NCI-H1436 (cell line): ENCODE measurements around the gene SLC2A13.
A peak's percentile ranks its signal among the peaks of the same experiment; 100 is the strongest.
"Not testable (repeated sequence)": the region's sequence is repeated elsewhere in the genome, so short reads cannot be mapped to it uniquely, and the experiment has no call there.

Source experiments
- DNase-seq: peaks from one replicate; lab custom pipeline; 2025; lab: John Stamatoyannopoulos, UW

The SLC2A13 gene

DNA sequence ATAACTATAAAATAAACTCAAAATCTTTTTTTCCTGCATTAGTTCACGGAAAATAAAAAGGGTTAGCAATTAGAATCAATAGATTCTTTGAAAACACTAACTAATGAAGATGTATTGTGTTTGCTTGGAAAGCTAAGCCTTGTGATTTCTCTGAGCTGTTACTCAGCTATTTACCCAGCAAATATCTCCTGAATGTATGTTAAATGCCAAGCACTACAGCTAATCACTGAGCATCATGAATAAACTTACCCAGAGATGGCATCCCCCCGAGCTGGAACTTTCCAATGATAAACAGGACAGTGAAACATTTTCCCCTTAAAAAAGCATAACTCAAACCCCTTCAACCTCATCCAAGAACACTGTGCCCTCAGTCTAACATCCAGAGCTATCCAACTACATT, 71.2 kb downstream of the SLC2A13 start:
- DNase-seq: no peak

DNA sequence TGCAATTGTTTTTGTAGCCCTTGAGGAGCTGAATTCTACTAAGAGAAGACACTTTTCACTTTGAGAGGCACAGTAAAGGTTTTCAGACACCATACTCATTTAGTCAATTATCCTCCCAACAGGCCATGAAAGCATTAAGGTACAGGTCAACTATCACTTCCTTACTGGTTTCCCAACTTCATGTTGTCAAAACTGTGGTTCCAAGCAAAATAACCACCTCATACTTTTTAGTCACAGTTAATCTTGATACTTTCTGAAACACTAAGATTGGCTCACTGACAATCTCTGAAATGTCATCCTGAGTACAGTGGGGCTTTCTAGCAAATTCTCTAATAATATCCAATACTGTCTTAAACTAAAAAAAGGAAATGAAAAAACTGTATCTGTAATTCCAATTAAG, 71.7 kb downstream of the SLC2A13 start:
- DNase-seq: no peak

DNA sequence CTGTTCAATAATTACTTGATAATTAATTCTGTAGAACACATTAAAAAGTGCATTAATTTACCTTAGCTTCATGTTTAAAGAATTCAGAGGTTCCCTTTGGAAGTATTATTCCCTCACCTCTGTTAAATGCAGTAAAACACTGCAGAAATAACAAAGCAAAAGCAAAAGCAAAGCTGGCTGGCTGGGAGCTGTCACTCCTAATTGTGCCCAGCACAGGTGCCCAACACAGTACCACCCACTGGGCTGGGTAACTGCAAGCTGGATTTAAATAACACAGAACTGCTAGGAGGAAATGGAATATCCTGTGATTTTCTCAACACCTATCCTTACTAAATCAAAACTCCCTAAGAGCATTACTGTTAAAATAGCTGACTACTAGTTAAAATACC, 72.6 kb downstream of the SLC2A13 start:
- DNase-seq: no peak

DNA sequence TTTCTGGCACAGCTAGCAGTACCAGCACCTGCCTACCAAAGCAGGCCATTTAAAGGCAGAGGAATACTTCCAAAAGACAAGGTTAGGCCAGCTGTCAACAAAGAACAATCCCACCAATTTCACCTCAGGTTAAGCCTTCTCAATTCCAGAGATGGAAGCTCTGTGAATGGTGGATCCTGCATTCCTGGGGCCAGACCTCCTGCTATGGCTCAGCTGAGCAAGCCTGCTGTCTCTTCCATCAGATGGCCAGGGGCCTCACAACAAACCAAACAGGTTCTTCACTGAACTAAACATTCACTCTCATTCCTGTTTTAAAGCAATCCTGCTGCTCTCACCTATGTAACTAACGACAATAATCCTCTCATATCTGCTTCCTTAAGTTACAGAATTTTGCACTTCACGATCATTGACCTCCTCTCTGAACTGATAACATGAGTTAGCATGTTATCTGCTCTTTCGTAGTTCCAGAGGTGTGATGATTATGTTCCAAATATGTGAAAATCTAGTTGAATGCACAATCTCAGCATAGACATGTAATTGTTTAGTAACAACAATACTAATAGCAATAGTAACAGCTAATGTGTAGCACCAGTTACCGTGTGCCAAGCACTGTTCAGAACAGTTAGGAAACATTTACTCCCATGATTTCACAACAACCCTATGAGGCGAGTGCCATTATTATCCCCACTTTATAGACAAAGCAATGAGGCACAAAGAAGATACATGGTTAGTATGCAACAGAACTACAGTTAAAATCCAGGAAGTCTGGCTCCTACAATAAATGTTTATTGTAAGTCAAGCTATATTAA, 73.2 kb downstream of the SLC2A13 start:
- DNase-seq: no peak

DNA sequence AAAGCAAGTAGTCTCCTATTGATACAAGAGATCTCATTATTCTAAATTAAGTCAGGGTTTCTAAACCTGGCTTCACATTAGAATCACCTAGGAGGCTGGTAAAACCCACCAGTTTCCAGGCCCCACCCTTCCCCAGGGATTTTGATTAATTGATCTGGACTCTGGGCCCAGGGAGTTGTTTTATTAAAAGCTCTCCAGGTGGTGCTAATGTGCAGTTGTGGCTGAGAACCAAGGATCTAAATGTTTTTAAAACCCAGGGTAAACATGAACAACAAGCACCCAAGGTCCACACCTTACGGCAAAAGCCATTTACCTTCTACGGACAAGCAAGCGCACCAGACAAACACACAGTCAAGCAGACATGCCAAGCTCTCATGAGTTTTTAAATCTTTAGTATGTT, 73.9 kb downstream of the SLC2A13 start:
- no peak for DNase-seq

DNA sequence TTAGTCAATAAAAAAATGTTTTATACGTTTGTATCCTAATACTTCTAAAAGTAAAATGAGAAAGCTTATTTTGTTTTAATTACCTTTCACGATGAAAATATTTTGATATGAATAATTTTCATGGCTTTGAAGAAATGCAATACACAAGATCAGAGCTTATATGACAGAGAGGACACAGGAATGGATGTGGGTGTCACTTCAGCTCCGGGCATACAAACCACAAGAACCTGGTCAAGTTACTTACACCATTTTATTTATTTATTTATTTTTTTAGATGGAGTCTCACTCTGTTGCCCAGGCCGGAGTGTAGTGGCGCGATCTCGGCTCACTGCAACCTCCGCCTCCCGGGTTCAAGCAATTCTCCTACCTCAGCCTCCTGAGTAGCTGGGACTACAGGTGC, 74.9 kb downstream of the SLC2A13 start:
- DNase-seq: not testable (repeated sequence)

DNA sequence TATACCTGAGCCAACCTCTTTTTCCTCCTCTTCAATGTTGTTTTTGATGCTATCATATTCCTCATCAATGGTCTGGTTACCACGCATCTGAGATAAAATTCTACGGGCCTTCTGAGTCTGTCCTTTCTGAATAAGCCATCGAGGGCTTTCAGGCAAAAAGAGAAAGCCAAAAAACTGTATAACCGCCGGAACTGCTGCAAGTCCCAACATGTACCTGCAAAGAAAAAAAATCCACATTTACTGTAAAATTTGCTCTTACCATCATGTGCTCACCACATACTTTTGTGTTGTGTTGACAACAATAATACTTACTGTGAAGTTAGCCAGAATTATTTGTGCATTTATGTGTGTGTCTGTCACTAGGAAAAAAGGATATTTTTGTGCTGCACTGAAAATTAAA, 77.6 kb downstream of the SLC2A13 start:
- DNase-seq: no peak

DNA sequence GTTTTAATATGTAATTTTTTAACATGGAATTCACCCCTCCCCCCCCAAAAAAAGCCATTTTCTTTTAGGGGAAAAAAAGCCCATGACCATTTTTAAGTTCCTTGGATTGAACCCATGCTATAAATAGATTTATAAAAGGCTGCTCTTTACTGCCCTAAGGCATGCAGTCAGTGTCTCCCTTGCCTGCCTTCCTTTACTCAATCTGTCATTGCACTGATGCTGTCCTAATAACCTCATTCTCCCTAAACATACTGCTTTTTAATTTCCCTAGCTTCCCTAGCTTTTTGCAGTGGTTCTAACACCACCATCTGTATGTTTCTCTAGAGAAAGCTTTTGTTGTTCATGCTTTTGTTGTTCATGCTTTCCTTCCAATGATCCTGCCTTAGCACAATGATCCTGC, 83.0 kb downstream of the SLC2A13 start:
- DNase-seq: no peak

DNA sequence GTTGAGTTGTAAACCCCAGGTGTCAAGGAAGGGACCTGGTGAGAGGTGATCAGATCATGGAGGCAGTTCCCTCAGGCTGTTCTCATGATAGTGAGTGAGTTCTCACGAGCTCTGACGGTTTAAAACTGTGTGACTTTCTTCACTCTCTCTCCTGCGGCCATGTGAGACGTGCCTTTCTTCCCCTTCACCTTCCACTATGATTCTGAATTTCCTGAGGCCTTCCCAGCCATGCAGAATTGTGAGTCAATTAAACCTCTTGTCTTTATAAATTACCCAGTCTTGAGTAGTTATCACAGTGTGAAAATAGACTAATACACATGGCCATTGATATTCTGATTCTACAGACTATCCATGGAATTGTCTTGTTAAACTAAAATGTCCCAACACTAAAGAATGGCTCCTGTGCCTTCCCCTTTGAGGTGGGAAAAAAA, 85.6 kb downstream of the SLC2A13 start:
- no peak for DNase-seq

DNA sequence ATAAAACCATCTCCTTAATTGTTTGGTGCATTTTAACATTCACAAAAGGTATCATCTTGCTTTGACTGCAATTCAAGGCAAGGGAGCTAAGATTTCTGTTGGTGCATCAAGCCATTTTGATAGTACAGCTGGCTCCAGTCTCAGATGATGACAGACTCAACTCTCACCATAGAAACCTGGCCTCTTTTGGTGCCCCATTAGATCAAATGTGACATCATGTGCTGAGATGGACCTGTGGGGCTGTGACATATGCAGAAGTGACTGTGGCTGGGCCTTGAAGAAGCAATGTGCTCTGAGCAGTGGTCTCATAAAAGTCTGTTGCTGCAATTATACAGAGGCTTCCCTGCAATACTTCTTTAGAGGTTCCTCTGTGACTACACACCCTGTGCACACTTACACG, 88.4 kb downstream of the SLC2A13 start:
- no peak for DNase-seq

DNA sequence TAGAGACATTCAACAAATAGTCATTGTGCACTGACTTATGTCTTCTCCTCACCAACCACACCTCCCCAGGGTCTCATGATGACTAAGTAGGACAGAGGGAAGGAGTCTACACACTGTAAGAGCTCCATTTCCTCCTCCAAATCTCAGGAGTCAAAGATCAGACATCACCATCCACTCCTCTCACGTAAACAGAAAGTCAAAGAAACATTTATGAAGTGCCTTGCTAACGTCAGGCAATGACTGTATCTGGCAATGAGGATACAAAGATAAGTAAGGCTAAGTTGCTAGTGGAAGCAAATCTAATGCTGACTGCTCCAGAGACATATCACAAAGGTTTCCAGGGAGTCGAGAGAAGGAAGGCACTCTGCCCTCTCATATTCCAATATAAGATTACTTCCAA, 88.9 kb downstream of the SLC2A13 start:
- DNase-seq: no peak

DNA sequence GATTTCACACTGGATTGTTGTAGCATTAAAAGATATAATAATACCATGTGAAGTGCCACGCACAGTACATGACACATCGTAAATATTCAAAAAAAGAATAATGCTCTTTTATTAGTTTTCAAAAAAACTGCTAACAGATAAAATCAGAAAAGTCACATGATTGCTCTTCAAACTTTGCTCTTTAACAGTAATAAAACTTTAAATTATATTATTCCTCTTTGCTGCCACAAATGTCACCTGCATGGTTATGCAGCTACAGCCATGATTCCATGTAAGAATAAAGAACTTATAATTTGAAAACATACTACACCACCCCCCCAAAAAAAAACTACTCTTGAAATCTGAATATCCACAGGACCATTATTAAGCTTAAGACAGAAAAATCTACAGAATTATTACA, 90.0 kb downstream of the SLC2A13 start:
- no peak for DNase-seq

DNA sequence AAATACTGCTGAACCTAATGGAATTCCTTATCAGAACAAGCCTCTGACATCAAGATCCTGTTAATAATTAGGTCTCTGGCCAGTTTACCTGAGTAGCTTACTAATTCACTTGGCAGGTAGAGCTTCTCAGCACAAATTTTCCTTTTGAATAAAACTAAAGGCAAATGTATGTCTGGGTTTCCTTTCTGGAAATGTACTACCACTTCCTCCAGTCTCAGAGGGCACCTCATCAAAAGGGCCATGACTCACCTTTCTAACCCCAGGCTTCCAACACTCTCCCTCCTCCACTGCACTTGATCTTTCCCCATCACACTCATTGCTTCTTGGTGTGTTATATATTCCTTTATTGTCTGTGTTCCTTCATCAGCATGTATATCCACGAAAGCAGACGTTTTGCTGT, 90.5 kb downstream of the SLC2A13 start:
- DNase-seq: no peak

DNA sequence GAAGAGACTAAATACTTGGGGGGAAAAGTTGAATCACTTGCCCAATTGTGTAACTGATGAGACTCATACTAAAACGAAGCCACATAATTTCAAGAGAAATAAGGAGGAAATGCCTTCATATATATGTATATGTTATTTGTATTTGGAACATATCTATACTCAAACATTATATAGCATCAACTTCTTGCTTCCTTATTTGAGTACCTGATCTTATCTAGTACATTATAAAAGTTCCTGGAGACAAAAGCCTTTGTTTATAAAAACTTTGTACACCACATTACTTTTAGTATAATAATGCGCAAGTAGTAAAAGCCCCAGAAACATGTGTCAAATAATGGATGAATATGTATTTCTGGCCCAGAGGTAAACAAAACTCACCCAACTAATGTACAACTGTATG, 92.0 kb downstream of the SLC2A13 start:
- DNase-seq: no peak

DNA sequence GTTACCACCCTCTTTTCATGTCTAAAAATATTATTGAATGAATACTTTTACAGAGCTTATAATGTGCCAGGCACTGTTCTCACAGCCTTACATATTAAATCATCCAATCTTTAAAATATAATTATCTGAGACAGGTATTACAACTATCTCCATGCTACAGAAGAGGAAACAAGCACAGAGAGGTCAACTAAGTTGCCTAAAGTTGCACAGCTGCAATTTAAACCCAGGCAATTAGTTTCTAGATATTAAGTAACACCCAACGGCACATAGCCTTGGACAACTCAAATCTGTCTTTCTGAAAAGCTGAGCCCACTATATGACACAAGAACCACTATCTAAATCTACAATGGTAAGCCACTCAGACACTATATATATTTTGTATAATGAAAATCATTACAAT, 92.6 kb downstream of the SLC2A13 start:
- DNase-seq: no peak

DNA sequence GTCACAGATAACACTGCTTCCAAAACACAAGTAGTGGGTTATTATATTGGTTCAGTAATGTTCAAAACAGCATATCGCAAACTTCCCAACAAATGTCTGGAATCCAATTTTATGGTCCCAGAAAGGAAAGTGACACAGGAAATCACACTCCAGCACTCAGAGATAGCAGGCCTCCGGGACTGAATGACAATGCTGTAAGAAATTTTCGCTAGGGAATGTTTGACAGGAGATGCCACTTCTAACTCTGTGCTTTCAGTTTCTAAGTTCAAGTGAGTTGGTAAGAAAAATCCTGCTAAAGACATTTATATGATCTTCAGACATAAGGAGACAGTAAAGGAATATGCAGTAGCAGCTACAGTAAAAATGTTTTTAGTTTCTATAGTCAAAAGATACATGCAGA, 93.2 kb downstream of the SLC2A13 start:
- no peak for DNase-seq

DNA sequence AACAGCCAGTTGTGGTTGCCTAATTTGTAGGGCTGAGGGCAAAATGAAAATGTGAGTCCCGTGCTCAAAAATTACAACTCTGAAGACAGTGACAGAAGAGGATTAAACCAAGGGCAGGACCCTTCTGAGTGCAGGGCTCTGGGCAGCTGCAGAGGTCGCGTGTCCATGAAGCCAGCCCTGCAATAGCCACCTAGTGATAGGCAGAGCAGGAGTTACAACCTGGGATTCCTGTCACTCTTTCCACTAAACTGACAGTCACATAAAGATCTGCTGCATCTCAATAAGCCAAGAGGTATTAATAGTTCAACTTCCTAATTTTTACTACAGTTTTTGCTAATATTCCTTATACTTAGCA, 94.1 kb downstream of the SLC2A13 start:
- DNase-seq: no peak

DNA sequence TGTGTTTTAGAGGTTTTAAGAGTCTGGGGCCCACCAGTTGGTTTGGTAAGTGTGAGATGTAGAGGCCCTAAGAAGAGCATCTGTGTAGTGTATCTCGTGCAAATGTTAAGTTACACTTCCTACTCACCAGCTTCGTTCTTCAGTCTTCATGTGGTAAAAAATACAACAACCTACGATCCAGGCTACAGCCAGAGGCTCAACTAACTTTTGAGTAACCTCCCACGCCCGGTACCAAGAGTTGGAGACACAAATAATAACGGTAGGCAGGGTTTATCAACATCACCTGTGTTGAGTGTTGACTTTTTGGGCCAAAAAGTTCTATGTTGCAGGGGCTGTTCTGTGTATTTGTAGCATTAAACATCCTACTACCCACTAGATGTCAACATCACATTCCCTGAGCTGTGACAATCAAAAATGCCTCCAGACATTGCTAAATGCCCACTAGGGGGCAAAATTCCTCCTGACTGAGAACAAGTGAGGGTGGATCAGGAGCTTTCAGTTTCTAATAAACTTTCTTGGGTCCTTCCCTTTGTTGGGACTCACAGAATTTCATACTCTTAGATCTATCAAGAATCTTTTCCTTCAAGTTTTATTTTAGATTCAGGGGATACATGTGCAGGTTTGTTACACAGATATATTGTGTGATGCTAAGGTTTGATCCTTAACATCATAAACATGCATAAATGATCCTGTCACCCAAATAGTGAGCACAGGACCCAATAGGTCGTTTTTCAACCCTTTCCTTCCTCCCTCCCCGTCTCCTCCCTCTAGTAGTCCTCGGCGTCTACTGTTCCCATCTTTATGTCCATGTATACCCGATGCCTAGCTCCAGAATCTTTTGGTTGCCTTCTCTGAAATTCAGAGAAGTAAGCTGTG, 94.7 kb downstream of the SLC2A13 start:
- peak; percentile 12 for DNase-seq

DNA sequence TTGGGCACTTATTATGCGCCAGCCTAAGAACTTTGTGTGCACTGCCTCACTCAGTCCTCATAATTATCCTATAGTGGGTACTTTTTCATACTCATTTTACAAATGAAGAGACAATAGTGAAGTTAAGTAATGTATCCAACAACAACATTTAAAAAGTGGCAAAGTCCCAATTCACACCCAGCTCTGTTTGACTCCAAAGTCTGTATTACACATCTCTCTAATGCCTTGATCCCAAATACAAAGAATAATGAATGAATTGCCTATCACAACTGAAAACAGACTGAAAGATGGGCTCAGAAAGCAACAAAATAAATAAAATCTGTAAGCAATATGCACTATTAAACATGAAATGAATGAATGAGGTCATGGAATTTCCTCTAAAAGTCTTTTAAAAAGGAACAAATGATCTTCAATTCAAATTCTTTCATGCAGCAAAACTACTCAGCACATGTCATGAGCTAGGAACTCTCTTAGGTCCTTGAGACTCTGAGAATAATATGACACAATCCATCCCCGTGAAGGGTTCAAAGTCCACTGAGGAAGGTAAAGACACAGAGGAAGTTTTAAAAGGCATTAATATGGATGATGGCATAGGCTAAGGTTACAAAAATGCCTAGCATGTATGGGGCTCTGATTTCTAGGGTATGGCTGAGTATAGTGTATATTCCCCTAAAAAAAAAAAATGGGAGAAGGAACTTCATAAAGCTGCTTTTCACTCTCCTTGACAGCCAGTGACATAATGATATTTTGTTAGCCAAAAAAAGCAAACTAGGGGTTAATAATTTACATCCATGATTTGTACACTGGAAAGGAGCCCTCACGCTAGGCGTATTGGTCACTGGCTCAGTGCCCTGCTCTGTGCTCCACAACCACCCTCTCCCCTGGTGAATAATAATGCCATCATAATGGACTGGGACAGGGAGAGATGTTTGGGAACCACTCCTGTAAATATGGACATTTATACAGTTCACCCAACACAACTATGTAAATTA, 103.4 kb downstream of the SLC2A13 start:
- no peak for DNase-seq

DNA sequence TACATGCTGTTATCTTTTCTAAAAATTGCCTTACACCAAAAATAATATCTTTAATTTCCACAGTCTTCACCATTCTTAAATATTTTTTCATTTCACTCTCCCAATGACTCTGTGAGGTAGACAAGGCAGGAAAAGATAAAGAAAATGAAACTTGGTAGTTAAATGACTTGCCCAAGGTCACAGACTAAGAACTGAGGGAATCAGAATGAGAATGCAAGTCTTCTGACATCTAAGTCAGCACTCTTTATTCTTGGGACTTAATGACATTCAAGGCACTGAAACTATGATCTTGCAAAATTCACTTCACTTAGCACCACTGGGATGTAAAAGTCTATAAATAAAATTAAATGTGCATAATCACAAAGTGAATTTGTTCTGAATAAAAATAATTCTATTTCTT, 104.5 kb downstream of the SLC2A13 start:
- DNase-seq: no peak

DNA sequence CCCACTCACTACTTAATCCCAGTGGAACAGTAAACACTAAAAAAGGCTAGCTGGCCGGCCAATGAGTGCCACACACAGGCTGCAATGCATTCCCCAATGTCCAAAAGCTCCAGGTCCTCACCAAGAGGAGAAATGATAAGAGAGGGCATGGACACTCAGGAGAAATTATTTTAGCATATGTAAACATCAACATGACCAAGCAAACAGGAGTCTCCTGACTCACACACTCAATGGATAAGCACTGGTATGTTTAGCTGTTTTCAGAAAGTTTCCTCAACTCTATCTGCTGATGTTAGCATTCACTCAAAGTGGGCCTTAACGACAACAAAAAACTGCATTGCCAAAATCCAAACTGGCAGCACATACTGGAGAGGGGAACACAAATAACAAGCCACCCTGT, 105.0 kb downstream of the SLC2A13 start:
- DNase-seq: no peak

DNA sequence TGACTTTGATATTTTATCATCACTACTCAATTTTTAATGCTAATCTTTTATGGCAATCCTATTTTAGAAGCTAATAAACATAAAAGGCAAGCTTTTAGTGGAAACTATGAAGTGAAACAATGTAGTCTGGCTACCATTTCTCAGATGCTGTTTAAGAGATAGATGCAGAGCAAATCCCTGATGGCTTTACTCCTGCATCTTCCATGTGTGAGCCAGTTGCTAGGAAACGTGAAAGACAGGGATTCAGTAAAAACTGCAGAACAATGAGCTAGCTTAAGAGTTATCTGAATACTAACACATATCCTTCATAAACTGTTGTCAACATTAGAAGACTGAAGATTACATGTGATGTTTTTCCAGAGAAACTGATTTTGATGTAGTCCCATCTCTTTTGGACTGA, 112.6 kb downstream of the SLC2A13 start:
- DNase-seq: no peak
